ACC112 (cell line): ENCODE measurements around the gene EMC9.

ENCODE experiments used
- H2AFZ ChIP-seq: fragments of 200-600 bp; sonication (generic); one replicate; pipeline ENCODE4 v1.6.0; 2017; ENCODE audit warnings: antibody characterized with exemption, low read length; ENCODE audit not compliant: unreplicated experiment
- H3K27ac ChIP-seq: fragments of 200-600 bp; sonication (generic); 2 replicates; pipeline ENCODE4 v1.5.1; 2014; ENCODE audit warnings: low read depth, mild to moderate bottlenecking, antibody characterized with exemption, low read length, moderate library complexity
- H3K27me3 ChIP-seq: fragments of 200-600 bp; sonication (generic); 2 replicates; pipeline ENCODE4 v1.6.1; 2014; ENCODE audit warnings: mild to moderate bottlenecking, antibody characterized with exemption, low read length, moderate library complexity, mixed read lengths; ENCODE audit not compliant: insufficient read depth
- H3K36me3 ChIP-seq: fragments of 200-600 bp; sonication (generic); 2 replicates; pipeline ENCODE4 v1.6.1; 2016; ENCODE audit warnings: mild to moderate bottlenecking, antibody characterized with exemption, low read length, moderate library complexity, mixed read lengths; ENCODE audit not compliant: insufficient read depth
- H3K4me1 ChIP-seq: fragments of 200-600 bp; sonication (generic); one replicate; pipeline ENCODE4 v1.6.1; 2016; ENCODE audit warnings: low read length, mixed read lengths; ENCODE audit not compliant: insufficient read depth, unreplicated experiment, control insufficient read depth
- H3K4me3 ChIP-seq: fragments of 200-600 bp; sonication (generic); 2 replicates; pipeline ENCODE4 v1.5.1; 2014; ENCODE audit warnings: mild to moderate bottlenecking, low read depth, low read length
- H3K79me2 ChIP-seq: fragments of 200-600 bp; sonication (generic); one replicate; pipeline ENCODE4 v1.6.0; 2016; ENCODE audit warnings: low read length; ENCODE audit not compliant: control insufficient read depth, unreplicated experiment, insufficient read depth

The EMC9 gene

DNA sequence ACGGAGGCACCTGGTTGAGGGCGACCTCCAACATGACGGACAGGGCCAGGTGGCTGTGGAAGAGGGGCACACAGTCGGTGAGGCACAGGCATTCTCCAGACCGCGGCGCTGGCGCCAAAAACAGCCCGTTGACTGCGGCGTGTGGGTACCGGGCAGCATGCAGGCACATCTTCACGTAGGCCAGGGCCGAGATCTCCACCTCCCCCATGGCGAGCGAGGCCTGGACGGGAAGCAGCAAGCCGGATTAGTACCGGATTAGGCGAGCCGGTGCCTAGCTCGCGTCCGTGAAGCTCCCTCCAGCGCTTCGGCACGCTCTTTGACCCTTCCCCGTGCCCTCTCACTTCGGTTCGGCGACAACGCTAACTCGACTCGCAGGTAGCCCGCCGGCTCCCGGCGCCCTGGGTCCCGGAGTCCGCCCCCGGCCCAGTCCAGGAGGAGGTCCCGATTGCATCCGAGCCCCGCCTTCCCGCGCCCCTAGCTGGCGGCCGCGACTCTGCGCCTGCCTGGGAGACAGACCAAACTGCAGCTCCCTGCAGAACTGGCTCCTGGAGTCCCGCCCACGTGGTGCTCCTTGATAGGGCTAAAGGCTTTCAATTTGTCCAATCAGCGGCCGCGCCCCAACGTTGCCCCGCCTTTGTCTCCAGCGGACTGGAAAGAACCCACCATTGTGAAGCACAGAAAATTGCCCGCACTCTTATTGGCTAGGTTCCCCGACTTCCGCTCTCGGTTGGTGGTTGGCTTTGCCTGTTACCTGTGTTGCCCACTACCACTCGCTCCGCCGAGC, at the start of gene EMC9:
Gene EMC9 (minus strand): TSS at position 495 of the 784 bp plus-strand sequence. CDS start 287 bp downstream, at position 208.
- peaks cover 26% of the 10 kb centered on the region for H3K36me3 ChIP-seq
- H3K27me3 ChIP-seq: no peaks in the 10 kb centered on the region
- H3K4me3 ChIP-seq: peak within 1 kb of the TSS; percentile 94
- peak within 1 kb of the TSS; percentile 60 for H3K27ac ChIP-seq
- H3K4me1 ChIP-seq: peaks cover 60% of the 10 kb centered on the region
- peaks cover 69% of the 10 kb centered on the region for H3K79me2 ChIP-seq
- peak within 1 kb of the TSS; percentile 57 for H2AFZ ChIP-seq

- Histone ChIP-seq H3K27me3 (no peaks in the 10 kb centered on the region), H3K36me3 (peaks cover 19% of the 10 kb centered on the region), H3K4me3 (no peak overlapping the region), H2AFZ (no peak overlapping the region), H3K4me1 (peaks cover 16% of the 10 kb centered on the region), H3K79me2 (peaks cover 36% of the 10 kb centered on the region), H3K27ac (no peak overlapping the region)
These were observed 49.0 kb upstream of the EMC9 start for GRCh38 chr14:24190416-24190815.

GRCh38 chr14:24189460-24189859, 48.1 kb upstream of the EMC9 start:
- Histone ChIP-seq H3K36me3 (peaks cover 19% of the 10 kb centered on the region), H3K27me3 (no peaks in the 10 kb centered on the region), H3K79me2 (peaks cover 27% of the 10 kb centered on the region), H3K4me3 (peak overlapping the region; percentile 90; the same call in 1 of the 2 replicates), H2AFZ (no peak overlapping the region), H3K4me1 (peaks cover 13% of the 10 kb centered on the region), H3K27ac (peak overlapping the region; percentile 18)

GRCh38 chr14:24189059-24189375, 47.6 kb upstream of the EMC9 start:
- Histone ChIP-seq H3K27me3 (no peaks in the 10 kb centered on the region), H3K4me1 (peaks cover 9% of the 10 kb centered on the region), H3K27ac (peak overlapping the region; percentile 18), H3K4me3 (peak overlapping the region; percentile 90), H3K79me2 (peaks cover 22% of the 10 kb centered on the region), H3K36me3 (peaks cover 19% of the 10 kb centered on the region), H2AFZ (no peak overlapping the region)

DNA sequence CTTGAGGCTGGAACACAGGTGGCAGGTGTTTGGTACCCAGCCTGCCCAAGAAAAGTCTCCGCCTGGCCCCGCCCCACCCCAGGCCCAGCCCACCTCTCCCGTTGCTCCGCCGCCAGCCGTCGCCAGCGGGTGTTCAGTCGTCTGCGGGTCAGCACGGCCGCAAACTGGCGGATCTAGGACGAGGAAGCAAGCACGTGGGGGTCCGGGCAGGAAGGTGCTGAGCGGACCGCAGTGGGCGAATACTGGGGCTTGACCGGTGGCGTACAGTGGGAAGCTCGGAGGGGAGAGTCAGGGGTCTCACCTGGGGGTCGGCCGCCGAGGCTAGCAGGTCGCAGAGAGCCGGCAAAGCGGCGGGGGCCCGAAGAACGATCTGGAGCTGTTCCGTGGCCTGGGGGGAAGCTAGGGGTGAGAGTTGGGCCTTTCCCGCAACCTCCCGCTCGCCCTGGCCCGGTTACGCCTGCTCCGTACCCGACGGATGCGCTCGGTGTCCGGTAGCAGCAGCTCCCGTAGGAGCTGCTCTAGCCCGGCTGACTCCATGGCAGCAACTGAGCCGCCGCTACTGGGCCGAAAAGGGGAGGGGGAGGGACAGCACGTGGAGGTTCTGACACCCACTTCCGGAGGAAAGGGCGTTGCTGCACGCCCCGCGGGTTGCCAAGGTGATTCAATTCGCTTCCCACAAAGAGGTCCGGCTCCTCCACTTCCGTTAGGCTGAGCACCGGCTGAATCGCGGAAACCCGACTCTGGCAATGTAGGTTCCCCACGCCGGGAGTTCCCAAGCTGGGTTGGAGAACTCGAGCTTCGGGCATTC, 47.1 kb upstream of the EMC9 start, which contains the start of gene IPO4:
Gene IPO4 (minus strand): TSS at position 566 of the 808 bp plus-strand sequence. CDS start 29 bp downstream, at position 537.
- Histone ChIP-seq H3K4me3 (peak within 1 kb of the TSS; percentile 90), H3K27me3 (no peaks in the 10 kb centered on the region), H3K79me2 (peaks cover 19% of the 10 kb centered on the region), H3K36me3 (peaks cover 19% of the 10 kb centered on the region), H3K27ac (peak within 1 kb of the TSS; percentile 45), H2AFZ (peak within 1 kb of the TSS; percentile 15), H3K4me1 (peaks cover 6% of the 10 kb centered on the region)

DNA sequence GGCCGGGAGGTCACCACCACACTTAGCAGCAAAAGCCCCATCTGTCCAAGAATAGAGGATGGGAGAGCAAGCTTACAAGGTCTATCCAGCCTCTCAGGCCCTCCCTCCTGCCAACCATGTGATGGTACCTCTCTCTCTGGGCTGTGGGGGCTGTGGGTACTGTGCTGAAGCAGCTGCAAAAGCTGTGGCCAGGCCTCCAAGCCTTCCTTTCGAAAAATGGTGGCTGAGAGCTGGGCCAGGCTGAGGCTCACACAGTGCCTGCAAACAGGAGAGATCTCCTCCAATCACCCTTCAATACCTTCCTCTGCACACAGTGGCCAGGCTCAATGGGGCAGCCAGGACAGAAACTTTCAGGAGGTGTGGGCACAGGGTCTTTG, 46.1 kb upstream of the EMC9 start:
- Histone ChIP-seq H3K4me3 (peak overlapping the region; percentile 90), H3K36me3 (peaks cover 13% of the 10 kb centered on the region), H2AFZ (no peak overlapping the region), H3K27ac (no peak overlapping the region), H3K79me2 (peaks cover 13% of the 10 kb centered on the region), H3K4me1 (peaks cover 6% of the 10 kb centered on the region), H3K27me3 (no peaks in the 10 kb centered on the region)

DNA sequence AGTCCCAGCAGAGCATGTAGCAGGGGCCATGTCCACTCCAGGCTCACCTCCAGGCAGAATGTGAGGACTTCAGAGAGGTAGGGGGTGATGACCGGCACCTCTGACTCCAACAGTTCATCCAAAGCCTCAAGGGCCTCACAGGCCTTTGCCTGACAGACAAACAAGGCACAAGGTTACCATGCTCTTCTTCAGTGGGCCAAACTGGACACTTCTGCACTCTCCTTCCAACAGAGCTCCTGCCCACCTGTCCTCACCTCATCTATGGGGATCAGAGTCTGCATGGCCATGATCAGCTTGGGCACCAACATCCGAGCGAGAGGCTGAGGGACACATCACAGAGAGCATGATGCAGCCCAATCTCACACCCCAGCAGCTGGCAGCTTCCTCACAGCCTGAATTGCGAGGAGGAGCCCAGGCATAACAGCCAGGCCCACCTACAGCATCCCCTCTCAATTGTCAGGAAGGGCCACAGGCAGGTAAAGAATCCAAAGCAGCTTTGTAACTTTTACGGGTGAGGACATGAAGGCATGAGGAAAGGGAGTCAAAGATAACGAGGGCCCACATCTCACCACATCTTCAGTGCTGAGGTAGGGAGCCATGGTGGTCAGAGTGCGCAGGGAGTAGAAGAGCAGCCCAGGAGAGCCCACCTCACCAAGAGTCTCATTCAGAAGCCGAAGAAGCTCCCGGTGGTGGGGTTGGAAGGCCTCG, 45.6 kb upstream of the EMC9 start:
- H3K4me1 ChIP-seq: peaks cover 6% of the 10 kb centered on the region
- H3K4me3 ChIP-seq: peak overlapping the region; percentile 90; the same call in 1 of the 2 replicates
- no peaks in the 10 kb centered on the region for H3K27me3 ChIP-seq
- 0 out of 2 replicates have a peak, but pooled peaks cover 8% of the 10 kb centered on the region for H3K36me3 ChIP-seq
- H3K27ac ChIP-seq: no peak overlapping the region
- peaks cover 11% of the 10 kb centered on the region for H3K79me2 ChIP-seq
- no peak overlapping the region for H2AFZ ChIP-seq

- H2AFZ ChIP-seq: no peak overlapping the region
- H3K4me1 ChIP-seq: peaks cover 6% of the 10 kb centered on the region
- H3K4me3 ChIP-seq: no peak overlapping the region
- peaks cover 10% of the 10 kb centered on the region; the same call in 1 of the 2 replicates for H3K36me3 ChIP-seq
- no peaks in the 10 kb centered on the region for H3K27me3 ChIP-seq
- H3K27ac ChIP-seq: no peak overlapping the region
- H3K79me2 ChIP-seq: peaks cover 11% of the 10 kb centered on the region
These were observed 44.4 kb upstream of the EMC9 start for GRCh38 chr14:24185741-24186140.

DNA sequence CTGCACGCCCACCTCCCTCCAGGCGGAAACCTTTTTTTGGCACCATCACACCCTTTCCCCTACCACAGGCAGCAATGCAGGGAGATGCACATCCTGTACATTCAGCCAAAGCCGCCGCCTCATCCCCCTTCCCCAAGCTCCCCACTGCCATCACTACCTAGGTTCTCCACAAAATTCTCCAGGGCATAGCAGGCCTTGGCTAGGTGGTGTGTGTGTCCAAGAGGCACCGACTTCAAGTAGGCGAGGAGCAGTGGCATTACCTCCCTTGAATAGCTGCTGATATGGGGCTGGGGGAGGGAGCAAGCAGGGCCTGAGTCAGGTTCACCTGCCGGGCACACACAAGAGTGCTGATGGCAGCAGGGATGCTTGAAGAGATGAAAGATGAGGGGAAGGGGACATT, 43.6 kb upstream of the EMC9 start:
- Histone ChIP-seq H2AFZ (no peak overlapping the region), H3K27me3 (no peaks in the 10 kb centered on the region), H3K27ac (no peak overlapping the region), H3K4me3 (no peak overlapping the region), H3K36me3 (peaks cover 8% of the 10 kb centered on the region; the same call in 1 of the 2 replicates), H3K79me2 (peaks cover 11% of the 10 kb centered on the region), H3K4me1 (peaks cover 6% of the 10 kb centered on the region)
